ENCODE results near the gene SRMS.
"Not testable (repeated sequence)": the region's sequence is repeated elsewhere in the genome, so short reads cannot be mapped to it uniquely, and the experiment has no call there.

- TF ChIP-seq CTCF, POLR2AphosphoS5, POLR2A, EP300 (IDR thresholded peaks at IDR 0.05): not testable (repeated sequence)
Observed at GRCh38 chr20:63559485-63560332, 12.2 kb upstream of the SRMS start.
